Neural crest cell (in vitro differentiated cells): ENCODE data around the gene PHACTR1. TPM values are rescaled to one million over a fixed set of nuclear protein-coding genes. Genes with fewer than 3 reads are reported as not detected.

Experiments used
- DNase-seq: peaks from one replicate; pipeline ENCODE4 v3.0.0; 2021; ENCODE audit warnings: low read depth, mixed read lengths, low spot score
- H3K27ac Mint-ChIP-seq: one replicate; pipeline ENCODE4 v1.8.0; 2021; ENCODE audit warnings: mild to moderate bottlenecking, mixed read lengths; ENCODE audit not compliant: unreplicated experiment
- H3K27me3 Mint-ChIP-seq: 2 replicates; pipeline ENCODE4 v1.8.0; 2021; ENCODE audit warnings: low read depth, mild to moderate bottlenecking, mixed read lengths
- H3K36me3 Mint-ChIP-seq: 2 replicates; pipeline ENCODE4 v1.8.0; 2021; ENCODE audit warnings: low read depth, mild to moderate bottlenecking, mixed read lengths
- H3K4me1 Mint-ChIP-seq: 2 replicates; pipeline ENCODE4 v1.8.0; 2021; ENCODE audit warnings: mixed read lengths
- H3K4me3 Mint-ChIP-seq: one replicate; pipeline ENCODE4 v1.8.0; 2021; ENCODE audit warnings: mild to moderate bottlenecking, mixed read lengths
- H3K9me3 Mint-ChIP-seq: 2 replicates; pipeline ENCODE4 v1.8.0; 2021; ENCODE audit warnings: mixed read lengths
- total RNA-seq: library from RNA; stranded (reverse); gene quantifications from 2 replicates; pipeline ENCODE4 v1.2.1, GENCODE V29; 2021
- TF ChIP-seq, protein P1 (sequence below): fragments of 200-600 bp; sonication (generic); conservative IDR thresholded peaks from 2 replicates; pipeline ENCODE4 v1.5.0; 2021; ENCODE audit warnings: antibody characterized with exemption, mild to moderate bottlenecking

The PHACTR1 gene
- total RNA-seq, 1 donor from 2014 or later, result 10.4 TPM

DNA sequence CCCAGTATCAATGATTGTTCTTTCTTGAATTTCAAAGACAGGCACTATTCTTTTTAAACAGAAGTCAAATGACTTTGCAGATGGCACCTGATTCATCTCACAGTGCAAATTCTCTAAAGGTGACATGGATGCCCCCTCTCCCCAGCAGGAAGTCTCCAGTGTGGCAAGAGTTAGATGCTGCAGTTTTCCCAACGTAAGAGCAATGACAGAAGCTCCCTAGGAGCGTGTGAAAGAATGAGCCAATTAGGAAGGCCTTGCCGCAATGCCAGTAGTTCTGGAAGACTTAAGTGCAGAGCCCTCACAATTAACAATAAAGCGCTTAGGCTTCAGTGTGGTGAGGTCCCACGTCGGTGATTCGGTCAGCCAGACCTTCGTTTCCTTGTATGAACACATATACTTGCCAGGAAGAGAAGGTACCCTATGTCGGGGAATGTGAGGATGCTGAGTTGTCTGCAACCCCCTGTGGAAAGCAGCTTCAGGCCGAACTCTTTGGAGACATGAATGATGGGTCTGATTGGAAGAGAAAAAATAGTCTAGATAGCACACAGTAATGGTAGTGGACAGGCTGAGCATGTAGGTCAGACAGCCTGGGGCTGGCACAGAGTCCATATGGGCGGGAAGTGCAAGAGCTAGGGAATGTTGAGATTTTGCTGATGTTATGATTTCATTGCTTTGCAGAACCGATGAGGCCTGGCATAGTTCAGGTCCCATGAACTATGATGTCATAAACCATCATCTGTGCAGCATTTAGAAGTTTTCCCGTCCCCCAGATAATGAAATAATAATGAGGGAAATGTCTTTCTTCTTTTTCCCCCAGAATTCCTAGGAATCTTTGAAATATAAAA lies 132.6 kb downstream of the PHACTR1 start:
- DNase-seq, result no peak
- Mint-ChIP-seq H3K4me1 (no peaks in the 10 kb centered on the region), H3K9me3 (no peaks in the 10 kb centered on the region), H3K36me3 (no peaks in the 10 kb centered on the region), H3K27ac (no peak overlapping the region), H3K27me3 (no peaks in the 10 kb centered on the region), H3K4me3 (no peak overlapping the region)
- TF ChIP-seq, protein P1, sequence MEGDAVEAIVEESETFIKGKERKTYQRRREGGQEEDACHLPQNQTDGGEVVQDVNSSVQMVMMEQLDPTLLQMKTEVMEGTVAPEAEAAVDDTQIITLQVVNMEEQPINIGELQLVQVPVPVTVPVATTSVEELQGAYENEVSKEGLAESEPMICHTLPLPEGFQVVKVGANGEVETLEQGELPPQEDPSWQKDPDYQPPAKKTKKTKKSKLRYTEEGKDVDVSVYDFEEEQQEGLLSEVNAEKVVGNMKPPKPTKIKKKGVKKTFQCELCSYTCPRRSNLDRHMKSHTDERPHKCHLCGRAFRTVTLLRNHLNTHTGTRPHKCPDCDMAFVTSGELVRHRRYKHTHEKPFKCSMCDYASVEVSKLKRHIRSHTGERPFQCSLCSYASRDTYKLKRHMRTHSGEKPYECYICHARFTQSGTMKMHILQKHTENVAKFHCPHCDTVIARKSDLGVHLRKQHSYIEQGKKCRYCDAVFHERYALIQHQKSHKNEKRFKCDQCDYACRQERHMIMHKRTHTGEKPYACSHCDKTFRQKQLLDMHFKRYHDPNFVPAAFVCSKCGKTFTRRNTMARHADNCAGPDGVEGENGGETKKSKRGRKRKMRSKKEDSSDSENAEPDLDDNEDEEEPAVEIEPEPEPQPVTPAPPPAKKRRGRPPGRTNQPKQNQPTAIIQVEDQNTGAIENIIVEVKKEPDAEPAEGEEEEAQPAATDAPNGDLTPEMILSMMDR, result no peak

GRCh38 chr6:12849809-12850198 lies 133.2 kb downstream of the PHACTR1 start:
- Mint-ChIP-seq H3K9me3 (no peaks in the 10 kb centered on the region), H3K27me3 (no peaks in the 10 kb centered on the region), H3K4me3 (no peak overlapping the region), H3K27ac (no peak overlapping the region), H3K36me3 (no peaks in the 10 kb centered on the region), H3K4me1 (no peaks in the 10 kb centered on the region)
- TF ChIP-seq, protein P1, result no peak
- DNase-seq, result no peak

DNA sequence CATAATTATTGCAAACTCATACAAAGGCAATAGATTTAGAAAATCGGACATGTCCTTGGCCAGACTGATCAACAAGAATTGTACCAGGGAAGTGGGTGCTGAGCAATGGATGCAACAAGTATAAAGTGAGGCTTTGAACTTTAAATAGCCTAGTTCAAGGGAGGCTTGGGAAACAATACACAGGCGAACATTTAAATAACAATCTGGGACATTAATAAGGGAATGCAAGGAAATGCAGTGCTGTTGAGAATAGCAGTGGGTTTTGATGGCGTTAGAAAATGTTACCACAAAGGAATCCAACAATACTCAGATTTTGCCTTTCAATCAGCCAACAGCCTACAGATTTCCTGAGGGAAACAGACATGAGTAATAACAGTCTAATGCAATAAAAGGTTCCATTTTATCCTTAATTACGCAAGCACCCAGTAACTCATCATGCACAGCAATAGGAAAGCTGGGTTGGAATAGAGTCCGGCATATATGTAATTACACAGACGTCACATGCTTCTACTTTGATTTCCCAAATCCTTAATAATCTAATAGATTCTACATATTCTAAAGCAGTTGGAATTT lies 134.6 kb downstream of the PHACTR1 start:
- TF ChIP-seq, protein P1, result no peak
- H3K4me1 Mint-ChIP-seq, result no peaks in the 10 kb centered on the region
- no peak overlapping the region for H3K27ac Mint-ChIP-seq
- no peak overlapping the region for H3K4me3 Mint-ChIP-seq
- no peaks in the 10 kb centered on the region for H3K27me3 Mint-ChIP-seq
- no peak for DNase-seq
- H3K9me3 Mint-ChIP-seq, result no peaks in the 10 kb centered on the region
- H3K36me3 Mint-ChIP-seq, result no peaks in the 10 kb centered on the region

GRCh38 chr6:12861603-12862002 lies 145.0 kb downstream of the PHACTR1 start:
- TF ChIP-seq, protein P1, result no peak

GRCh38 chr6:12865117-12865516 lies 148.6 kb downstream of the PHACTR1 start:
- Mint-ChIP-seq H3K36me3 (no peaks in the 10 kb centered on the region), H3K27ac (no peak overlapping the region)

More at GRCh38 chr6:12861603-12862002, 145.0 kb downstream of the PHACTR1 start:
- Mint-ChIP-seq H3K4me3 (no peak overlapping the region), H3K27ac (no peak overlapping the region), H3K36me3 (no peaks in the 10 kb centered on the region), H3K4me1 (peaks cover 20% of the 10 kb centered on the region), H3K27me3 (no peaks in the 10 kb centered on the region), H3K9me3 (no peaks in the 10 kb centered on the region)
- DNase-seq, result no peak

More at GRCh38 chr6:12865117-12865516, 148.6 kb downstream of the PHACTR1 start:
- TF ChIP-seq, protein P1, result no peak
- Mint-ChIP-seq H3K27me3 (no peaks in the 10 kb centered on the region), H3K9me3 (no peaks in the 10 kb centered on the region), H3K4me1 (peaks cover 14% of the 10 kb centered on the region), H3K4me3 (no peak overlapping the region)
- no peak for DNase-seq
